HL-60 (cell line): ENCODE results near the gene PUDP.

Experiments
- DNase-seq, 2 experiments: peaks; one replicate each; pipeline ENCODE4 v3.0.0-alpha.2; 2010 to 2020; ENCODE audit warnings: low read depth in 1 of 2, low spot score in 1 of 2
- H3K27ac ChIP-seq: fragments of 250-450 bp; sonication (Bioruptor Pico); replicated peaks from 2 replicates; pipeline ENCODE4 v1.5.1; 2020; ENCODE audit warnings: mild to moderate bottlenecking, moderate library complexity
- H3K27me3 ChIP-seq: fragments of 250-450 bp; sonication (Bioruptor Pico); 2 replicates; pipeline ENCODE4 v1.5.1; 2021; ENCODE audit warnings: mild to moderate bottlenecking, moderate library complexity; ENCODE audit not compliant: insufficient read depth, poor library complexity, severe bottlenecking
- H3K4me3 ChIP-seq: replicated peaks from 2 replicates; pipeline ENCODE4 v1.5.1; 2011; ENCODE audit warnings: mild to moderate bottlenecking, control low read depth, low read length; ENCODE audit not compliant: insufficient read depth
- CTCF ChIP-seq: IDR thresholded peaks from one replicate; pipeline ENCODE4 v1.5.1; 2011; ENCODE audit warnings: low read length, control low read depth, inconsistent platforms; ENCODE audit not compliant: insufficient read depth
- GABPA ChIP-seq: IDR thresholded peaks from 2 replicates; pipeline ENCODE4 v1.6.1; 2012; ENCODE audit warnings: low read depth
- POLR2AphosphoS5 ChIP-seq: IDR thresholded peaks from 2 replicates; pipeline ENCODE4 v1.6.1; 2012; ENCODE audit warnings: low read depth
- REST ChIP-seq: IDR thresholded peaks from 2 replicates; pipeline ENCODE4 v1.6.1; 2012; ENCODE audit warnings: low read depth; ENCODE audit not compliant: insufficient replicate concordance
- SPI1 ChIP-seq: IDR thresholded peaks from 2 replicates; pipeline ENCODE4 v1.6.1; 2012; ENCODE audit warnings: low read depth, mild to moderate bottlenecking, borderline replicate concordance

PUDP gene

DNA sequence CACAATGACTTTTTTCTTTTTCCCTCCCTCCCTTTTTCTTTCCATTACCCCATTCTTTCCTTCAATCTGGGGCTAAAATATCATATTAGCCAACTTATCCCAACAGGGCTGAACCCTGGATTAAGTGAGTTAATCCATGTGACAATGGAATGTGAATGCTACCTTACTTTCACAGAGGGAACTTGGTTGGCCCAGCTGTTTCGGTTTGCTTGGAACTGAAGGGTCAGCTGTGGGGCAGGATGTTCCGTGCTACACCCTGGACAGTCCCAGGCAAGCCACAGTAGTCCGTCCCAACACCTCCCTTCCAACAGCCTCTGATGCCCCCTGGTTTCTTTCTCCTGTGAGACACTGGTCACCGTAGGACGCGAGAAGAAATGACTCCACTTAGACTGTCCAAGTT, 95.4 kb downstream of the PUDP start:
- H3K4me3 ChIP-seq: no peak overlapping the region
- no peaks in the 10 kb centered on the region for H3K27me3 ChIP-seq
- no peak overlapping the region for H3K27ac ChIP-seq
- DNase-seq: no peak
- TF ChIP-seq REST: no peak
- no peak for TF ChIP-seq CTCF
- TF ChIP-seq POLR2AphosphoS5: no peak
- no peak for TF ChIP-seq GABPA
- no peak for TF ChIP-seq SPI1

DNA sequence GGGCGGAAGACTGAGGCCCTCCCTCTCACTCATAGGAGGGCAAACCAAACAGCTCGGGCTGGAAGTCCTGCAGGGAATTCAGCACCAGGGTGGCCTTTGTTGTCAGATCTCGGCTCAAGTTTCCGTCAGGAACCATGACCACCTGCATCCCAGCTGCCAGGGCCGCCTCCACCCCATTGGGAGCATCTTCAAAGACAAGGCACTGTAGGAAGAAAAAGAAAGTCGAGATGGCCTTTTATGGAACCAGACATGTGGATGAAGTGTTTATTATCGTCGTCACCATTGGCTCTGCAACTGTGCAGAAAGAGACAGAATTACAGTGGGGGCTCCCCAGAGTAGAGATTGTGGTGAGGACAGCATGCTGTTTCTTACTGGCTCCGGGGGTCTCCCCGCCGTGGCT, 97.7 kb downstream of the PUDP start:
- H3K27me3 ChIP-seq: no peaks in the 10 kb centered on the region
- no peak overlapping the region for H3K4me3 ChIP-seq
- no peak for DNase-seq
- H3K27ac ChIP-seq: no peak overlapping the region
- TF ChIP-seq GABPA: no peak
- no peak for TF ChIP-seq CTCF
- no peak for TF ChIP-seq REST
- no peak for TF ChIP-seq POLR2AphosphoS5

- Histone ChIP-seq H3K27ac (no peak overlapping the region), H3K4me3 (no peak overlapping the region), H3K27me3 (no peaks in the 10 kb centered on the region)
- no peak for DNase-seq
- TF ChIP-seq SPI1 (no peak), CTCF (no peak), POLR2AphosphoS5 (no peak), GABPA (no peak), REST (no peak)
Observed at GRCh38 chrX:7047951-7048350, 100.0 kb downstream of the PUDP start.
